Suppressor macrophage treated with lipopolysaccharide for 4 hours (primary cell): ENCODE measurements around the gene ADAMTS3.

Source experiments
- DNase-seq: peaks from one replicate; pipeline ENCODE4 v3.0.0-alpha.2; 2020

Gene ADAMTS3

DNA sequence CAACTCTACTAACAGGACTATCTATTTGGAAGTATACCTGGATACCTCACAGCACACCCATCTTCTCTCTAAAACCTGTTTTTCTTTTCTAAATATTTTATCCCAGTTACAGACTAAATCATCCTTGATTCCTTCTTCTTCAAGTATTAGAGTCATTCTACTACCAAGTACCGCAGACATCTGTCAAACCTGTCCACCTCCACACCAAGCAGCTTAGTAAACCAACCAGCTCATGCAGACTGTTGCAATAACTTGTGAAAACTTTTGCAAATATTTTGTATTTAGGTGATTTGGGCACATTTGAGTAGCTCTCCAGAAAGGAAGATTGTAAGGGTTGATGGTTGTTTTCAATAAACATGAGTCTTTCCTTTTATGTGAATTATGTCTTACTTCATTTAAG, 238.6 kb downstream of the ADAMTS3 start:
- no peak for DNase-seq

DNA sequence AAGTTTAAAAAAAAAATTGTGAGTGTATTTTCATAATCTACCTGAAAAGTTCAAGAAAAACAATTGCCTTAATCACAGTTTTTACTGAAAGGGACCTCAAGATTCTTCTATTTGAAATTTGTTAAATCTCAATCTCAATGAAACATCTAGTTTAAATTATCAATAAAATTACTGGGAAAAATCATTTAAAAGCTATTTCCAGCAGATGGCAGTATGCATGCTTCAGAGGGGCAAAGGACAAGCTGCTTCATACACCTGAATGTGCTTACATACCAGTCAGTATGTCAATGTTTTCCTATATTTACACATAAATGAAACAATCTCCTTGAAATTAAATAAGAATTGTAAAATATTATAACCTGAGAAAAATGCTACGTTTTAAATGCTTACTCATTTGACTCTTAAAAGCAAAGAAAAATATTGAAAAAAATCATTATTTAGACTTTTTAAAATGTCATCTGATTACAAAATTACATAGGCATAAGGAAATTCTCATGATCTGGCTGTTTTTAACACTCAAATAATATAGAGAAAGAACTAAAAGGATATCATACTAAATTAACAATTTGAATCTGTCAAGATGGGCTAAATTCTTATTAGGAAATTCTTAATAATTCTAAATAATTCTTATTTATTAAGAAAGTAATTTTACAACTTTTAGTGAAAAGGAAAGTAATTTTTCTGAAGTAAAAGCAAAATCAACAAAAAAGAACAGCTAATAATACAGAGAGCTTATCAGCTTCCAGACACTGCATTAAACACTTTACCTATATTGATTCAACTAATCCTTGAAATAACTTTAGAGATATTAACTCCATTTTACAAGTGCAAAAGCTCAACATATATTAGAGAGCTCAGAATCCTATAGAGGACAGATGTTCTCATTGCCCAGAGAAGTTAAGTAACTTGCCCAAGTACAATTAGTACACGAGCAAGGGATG, 242.1 kb downstream of the ADAMTS3 start:
- peak; percentile 34 for DNase-seq

GRCh38 chr4:72325215-72325614, 243.8 kb downstream of the ADAMTS3 start:
- no peak for DNase-seq

- no peak for DNase-seq
These were observed 245.8 kb downstream of the ADAMTS3 start for GRCh38 chr4:72323227-72323626.

- no peak for DNase-seq
These were observed 248.6 kb downstream of the ADAMTS3 start for GRCh38 chr4:72320223-72320948.

DNA sequence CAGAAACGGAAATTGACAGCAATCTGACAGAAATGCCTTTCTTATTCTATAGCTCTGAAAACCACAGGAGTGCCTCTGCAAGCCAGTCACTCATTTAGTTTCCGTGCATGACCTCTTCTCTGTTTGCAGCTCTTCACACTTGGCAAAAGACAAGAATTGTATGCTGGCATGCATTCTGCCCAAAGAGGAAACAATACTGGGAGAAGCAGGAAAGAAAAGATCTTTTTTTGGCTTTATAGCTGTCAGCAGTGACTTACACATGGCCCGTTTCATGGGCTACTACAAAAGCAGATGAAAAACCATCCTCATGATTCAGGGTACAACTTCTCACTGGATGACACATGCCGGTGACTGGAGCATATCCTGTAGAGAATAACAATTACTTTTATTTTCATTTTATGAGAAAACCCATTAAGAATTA, 249.4 kb downstream of the ADAMTS3 start:
- DNase-seq, result peak; percentile 9

- DNase-seq, result no peak
These were observed 250.4 kb downstream of the ADAMTS3 start for GRCh38 chr4:72318421-72319170.

- no peak for DNase-seq
These were observed 254.2 kb downstream of the ADAMTS3 start for GRCh38 chr4:72314869-72315268.

DNA sequence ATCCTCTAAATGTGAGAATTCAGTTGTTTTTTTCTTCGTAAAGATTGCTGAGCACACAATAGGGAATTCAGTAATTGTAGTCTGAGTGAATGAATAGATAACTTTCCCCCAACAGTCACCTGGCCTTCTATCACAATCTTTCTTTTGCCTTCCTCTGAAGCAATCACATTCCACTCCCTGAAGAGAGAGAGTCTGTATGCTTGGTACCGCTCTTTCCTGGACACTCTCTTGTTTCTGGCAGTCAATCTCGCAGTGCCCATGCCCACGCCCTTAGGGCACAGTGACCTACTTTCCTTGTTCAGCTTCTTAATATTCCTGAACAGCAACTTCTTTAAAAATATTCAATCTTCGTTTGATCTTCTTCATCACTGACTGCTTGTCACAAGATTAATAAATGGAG, 255.9 kb downstream of the ADAMTS3 start:
- DNase-seq, result no peak

- no peak for DNase-seq
These were observed 256.9 kb downstream of the ADAMTS3 start for GRCh38 chr4:72312032-72312650.

DNA sequence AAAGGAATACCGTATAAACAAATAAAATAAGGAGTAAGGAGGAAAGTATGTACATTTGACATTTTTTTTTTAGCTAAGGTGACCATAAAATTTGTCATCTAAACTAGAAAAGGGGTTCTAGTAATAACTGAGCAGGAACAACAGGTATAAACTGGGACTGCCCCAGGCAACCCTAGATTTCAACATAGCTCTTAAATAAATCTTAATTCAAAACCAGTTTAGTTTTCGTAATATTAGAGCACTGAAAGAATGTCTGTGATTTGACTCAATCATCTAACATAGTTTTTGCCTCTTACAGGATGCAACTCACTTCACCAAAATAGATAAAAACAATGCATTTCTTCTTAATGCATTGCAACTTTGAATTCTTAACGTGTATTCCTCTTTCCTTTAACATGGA, 257.7 kb downstream of the ADAMTS3 start:
- no peak for DNase-seq

DNA sequence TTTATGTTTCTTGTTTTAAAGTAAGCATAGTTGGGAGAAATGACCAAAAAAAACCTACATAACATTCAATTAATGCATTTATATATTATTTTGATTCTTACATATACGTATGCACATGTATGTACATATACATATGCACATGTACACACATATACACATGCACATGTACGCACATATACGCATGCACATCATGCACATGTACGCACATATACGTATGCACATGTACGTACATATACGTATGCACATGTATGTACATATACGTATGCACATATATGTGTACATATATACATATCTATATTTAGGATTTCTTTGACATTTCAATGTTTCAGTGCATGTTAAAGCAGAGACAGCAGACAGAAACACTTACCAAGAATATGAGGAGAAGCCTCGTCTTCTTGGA, 263.4 kb downstream of the ADAMTS3 start:
- no peak for DNase-seq

DNA sequence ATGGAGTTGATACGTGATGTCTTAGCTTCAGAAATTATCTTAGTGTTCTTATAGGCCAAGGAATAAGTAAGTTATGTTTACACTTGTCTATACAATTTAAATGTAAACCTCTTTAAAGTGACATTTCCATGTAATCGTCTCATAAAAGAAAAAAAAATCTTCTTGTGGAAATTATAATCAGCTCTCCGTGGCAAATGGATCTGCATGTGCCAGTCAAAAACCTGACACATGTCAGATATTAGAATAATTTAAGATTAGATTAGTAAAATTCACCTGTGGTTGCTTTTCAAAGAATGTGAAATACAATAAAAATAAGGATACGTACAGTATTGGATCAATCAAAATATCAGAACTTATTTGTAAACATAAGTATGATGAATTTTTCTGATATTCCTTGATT, 263.9 kb downstream of the ADAMTS3 start:
- DNase-seq, result no peak

DNA sequence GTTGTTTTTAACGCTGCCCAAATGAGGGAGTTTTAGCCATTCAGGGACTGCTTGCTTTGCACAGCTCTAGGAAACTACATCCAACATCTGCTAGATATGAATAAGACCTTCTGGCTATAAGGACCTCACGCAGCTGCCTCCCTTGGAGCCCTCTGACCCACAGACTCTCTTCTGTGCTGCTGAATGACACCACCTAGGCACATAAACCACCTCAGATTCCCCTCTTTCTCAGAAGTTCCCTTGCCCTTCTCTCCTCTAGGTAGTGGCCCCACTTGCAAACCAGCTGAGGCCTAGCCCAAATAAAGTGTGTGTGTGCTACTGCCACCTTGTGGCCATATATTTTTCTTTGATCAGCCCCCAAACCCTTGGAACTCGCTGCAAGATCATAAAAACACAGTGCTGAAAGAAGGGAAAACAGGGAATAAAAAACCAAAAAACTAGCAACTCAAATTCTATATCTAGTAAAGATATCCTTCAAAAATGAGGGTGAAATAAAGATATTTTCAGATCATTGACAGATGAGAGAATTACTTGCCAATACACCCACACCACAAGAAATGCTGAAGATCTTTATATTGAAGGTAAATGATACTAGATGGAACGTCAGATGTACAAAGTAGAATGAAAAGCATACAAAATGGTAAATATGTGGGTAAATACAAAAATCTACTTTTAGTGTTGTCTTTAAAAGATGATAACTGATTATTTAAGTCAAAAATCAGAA, 265.9 kb downstream of the ADAMTS3 start:
- DNase-seq, result peak; percentile 54

DNA sequence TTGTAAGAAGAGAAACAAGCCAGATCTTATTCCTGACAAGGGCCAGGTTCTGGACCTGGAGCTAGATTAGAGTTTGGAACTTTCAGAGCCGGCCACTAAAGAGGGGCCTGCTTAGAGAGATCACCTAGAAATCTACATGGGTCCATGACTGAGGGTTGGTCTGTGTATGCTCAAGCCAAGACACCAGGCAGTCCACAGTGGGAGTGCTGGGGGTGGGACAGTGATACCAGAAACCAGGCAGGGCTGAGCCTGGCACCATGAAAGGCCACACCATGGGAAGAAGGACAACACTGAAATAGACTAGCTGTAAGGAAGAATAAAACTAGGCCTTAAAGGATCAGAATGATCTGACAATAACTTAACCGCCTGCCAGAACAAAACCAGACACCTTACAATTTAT, 267.3 kb downstream of the ADAMTS3 start:
- DNase-seq, result no peak

- no peak for DNase-seq
These were observed 268.9 kb downstream of the ADAMTS3 start for GRCh38 chr4:72300126-72300525.

- DNase-seq, result peak; percentile 26
These were observed 273.0 kb downstream of the ADAMTS3 start for GRCh38 chr4:72295966-72296557.

DNA sequence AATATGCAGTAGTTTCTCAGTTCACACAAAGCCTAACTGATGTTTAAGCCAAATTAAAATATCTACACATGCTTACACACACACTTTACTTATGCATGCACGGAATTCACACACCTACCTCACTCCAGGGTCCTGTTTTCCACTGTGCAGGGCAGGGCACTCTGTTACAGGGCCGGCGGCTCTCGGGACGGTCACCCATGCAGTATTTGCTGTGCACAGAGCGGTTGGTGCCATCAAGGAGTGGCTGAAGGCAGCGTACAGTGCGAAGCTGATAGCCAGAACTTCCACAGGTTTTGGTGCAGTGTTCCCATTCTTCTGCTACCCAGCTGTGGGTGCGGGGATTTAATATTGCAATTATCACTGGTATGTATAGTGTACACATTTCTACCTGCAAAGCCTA, 278.3 kb downstream of the ADAMTS3 start:
- no peak for DNase-seq

GRCh38 chr4:72286910-72287309, 282.1 kb downstream of the ADAMTS3 start:
- no peak for DNase-seq

DNA sequence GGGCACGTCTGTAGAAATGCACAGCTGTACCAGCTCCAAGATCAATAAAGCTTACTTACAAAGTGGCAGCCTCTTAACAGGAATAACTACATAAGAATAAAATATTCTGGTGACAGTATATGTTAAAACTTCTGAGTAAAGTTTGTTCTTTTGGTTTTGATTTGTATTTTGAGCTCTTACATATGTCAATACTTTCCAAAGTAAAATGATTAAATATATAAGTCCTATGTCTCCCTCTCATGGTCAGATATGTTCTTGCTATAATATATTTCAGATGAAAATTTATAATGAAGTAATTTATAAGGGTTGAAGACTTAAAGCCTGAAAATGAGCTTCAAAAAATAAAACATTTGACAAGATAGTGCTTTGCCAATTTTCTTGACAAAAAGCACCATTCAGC, 282.8 kb downstream of the ADAMTS3 start:
- DNase-seq, result peak; percentile 3

DNA sequence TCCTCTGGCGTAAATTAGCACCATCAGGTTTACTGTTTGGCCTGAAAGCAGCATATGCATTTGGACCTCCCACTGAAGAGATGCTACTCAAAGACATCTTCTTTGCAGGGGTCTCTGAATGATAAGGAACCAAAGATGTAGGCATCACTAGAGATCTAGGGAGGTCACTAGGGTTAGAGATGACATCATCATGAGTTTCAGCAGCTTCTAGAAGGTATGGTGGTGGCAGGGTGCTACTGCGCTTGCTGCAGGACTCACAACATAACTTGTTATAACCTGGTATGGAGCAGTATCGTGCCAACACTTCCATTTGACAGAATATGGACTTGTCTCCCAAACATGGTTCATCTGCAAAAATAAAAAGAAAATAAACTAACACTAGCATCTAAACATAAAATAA, 285.7 kb downstream of the ADAMTS3 start:
- no peak for DNase-seq

DNA sequence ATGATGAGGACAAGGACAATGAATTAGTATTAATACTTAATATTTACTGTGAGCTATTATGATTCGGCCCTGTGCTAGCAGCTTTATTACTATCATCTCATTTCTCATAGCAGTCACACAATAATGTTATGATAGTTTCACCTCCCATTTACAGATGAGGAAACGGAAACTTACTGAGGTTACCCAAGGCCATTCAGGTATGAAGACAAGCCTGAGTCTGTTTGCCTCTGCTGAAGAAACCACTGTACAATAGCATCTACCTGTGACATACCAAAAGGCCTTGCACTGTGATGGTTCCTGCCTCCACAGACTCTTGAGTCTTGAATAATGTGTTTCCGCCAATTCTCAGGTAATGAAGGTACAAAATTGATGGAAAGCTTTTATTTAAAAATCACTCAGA, 288.8 kb downstream of the ADAMTS3 start:
- DNase-seq, result no peak
